Measurements from ENCODE around the gene PELI3. TPM values are rescaled to one million over a fixed set of nuclear protein-coding genes. Genes with fewer than 3 reads are reported as not detected.
A peak's percentile ranks its signal among the peaks of the same experiment; 100 is the strongest.

PELI3 gene
- total and polyA plus RNA-seq, 8 donors: 0.58 to 11.2 (median 7.8) TPM

DNA sequence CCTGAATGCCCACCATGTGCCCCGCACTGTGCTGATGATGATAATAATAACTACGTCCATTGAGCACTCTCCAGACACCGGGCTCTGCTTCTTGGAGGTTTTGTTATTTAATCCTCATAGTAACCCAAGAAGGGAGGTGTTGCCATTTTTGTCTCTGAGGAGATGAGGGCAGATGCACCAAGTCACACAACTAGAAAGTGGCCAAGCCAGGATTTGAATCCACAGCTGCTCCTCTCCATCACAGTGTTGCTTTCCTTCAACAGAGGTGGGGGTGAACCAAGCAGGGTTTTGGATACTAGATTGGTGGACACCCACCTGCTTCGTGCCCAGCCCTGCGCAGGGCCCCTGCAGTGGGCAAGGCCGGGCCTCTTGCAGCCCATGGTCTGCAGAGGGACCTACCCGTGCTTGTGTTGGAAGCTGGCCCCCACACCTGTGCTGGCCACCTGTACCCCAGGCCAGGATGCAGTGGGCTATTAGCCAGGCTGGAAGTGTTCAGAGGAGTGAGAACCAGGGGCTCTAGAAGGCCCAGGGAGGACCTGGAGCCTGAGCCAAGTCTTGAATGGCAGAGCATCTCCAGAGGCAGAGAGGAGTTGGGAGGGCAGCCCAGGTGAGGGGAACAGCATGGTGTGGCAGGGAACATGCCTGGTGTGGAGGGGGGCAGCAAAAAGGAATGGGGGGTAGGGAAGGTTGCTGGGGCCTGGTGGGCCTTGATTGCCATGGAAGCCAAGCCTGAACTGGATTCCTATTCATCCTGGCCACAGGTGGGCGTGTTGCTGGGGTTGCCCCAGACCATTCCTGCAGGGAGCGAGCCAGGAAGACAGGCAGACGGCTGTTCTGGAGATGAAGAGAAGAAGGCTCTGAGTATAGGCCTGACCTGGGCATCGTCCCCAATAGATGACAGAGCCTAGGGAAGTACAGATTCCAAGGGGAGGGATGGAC, 10.8 kb downstream of the PELI3 start:
- H3K4me1 ChIP-seq: peaks cover 0 to 29% (median 21%) of the 10 kb centered on the region in 4 donors
- H3K36me3 ChIP-seq: peaks cover 19 to 47% (median 42%) of the 10 kb centered on the region in 4 donors
- peak in 1 of 2 donors; percentile 2 for DNase-seq
- 86 to 92% (median 88%) methylated on average over 8 to 11 of the region's 11 CpGs for WGBS, 5 donors
- intact Hi-C loops (cut with DNase I; ENCODE audit: low total_unique reads): no loop called here
- H3K27me3 ChIP-seq: no peaks in the 10 kb centered on the region
- no peaks in the 10 kb centered on the region for H3K9me3 ChIP-seq
- no peak overlapping the region for H3K27ac ChIP-seq
- TF ChIP-seq, protein P1, sequence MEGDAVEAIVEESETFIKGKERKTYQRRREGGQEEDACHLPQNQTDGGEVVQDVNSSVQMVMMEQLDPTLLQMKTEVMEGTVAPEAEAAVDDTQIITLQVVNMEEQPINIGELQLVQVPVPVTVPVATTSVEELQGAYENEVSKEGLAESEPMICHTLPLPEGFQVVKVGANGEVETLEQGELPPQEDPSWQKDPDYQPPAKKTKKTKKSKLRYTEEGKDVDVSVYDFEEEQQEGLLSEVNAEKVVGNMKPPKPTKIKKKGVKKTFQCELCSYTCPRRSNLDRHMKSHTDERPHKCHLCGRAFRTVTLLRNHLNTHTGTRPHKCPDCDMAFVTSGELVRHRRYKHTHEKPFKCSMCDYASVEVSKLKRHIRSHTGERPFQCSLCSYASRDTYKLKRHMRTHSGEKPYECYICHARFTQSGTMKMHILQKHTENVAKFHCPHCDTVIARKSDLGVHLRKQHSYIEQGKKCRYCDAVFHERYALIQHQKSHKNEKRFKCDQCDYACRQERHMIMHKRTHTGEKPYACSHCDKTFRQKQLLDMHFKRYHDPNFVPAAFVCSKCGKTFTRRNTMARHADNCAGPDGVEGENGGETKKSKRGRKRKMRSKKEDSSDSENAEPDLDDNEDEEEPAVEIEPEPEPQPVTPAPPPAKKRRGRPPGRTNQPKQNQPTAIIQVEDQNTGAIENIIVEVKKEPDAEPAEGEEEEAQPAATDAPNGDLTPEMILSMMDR (IDR thresholded peaks at IDR 0.05): no peak
- no peak for TF ChIP-seq POLR2AphosphoS5 (IDR thresholded peaks at IDR 0.05)
- no peak for TF ChIP-seq EP300 (IDR thresholded peaks at IDR 0.05)
- no peak for TF ChIP-seq POLR2A (IDR thresholded peaks at IDR 0.05)
- H3K4me3 ChIP-seq: no peak overlapping the region

DNA sequence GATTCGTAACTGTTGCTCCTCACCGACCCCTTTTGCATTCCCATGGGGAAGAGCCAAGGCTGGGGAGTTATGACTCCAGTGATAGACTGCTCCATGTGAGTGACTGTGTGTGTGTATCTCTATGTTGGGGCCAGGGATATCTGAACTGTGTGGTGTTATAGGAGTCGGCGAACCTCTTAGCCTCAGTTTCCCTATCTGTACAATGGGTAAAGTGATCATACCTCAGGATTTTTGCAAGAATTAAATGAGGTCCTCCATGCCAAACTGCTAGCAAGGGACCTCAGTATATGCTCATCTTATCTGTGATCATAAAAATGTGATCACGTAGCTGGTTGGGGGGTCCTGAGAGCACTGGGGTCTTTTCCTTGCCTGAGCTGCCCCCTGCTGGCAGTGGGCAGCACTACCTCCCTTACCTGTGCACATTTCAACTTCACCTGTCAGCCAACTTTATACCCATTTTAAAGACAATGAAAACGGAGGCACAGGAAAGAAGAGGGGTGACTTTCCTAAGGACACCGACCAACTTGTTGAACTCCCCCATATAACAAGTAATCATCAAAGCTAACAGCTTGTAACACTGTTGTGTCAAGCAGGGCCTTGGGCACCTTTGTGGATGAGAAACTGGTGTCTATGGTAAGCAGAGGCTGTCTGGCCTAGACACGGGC, 12.2 kb downstream of the PELI3 start:
- WGBS, 5 donors: 41 to 50% (median 48%) methylated on average over 7 to 8 of the region's 8 CpGs
- Histone ChIP-seq H3K4me1 (peaks cover 0 to 29% (median 21%) of the 10 kb centered on the region in 4 donors), H3K36me3 (peaks cover 6 to 47% (median 42%) of the 10 kb centered on the region in 4 donors), H3K4me3 (peak overlapping the region; percentile 61 to 73 (median 65)), H3K9me3 (no peaks in the 10 kb centered on the region), H3K27me3 (no peaks in the 10 kb centered on the region), H3K27ac (peak overlapping the region; percentile 88 to 96 (median 94))
- TF ChIP-seq EP300 (IDR thresholded peaks at IDR 0.05): no peak
- TF ChIP-seq, protein P1 (IDR thresholded peaks at IDR 0.05): peak in 4 of 7 experiments; percentile 57 to 71 (median 62)
- intact Hi-C loops (cut with DNase I; ENCODE audit: low total_unique reads): no loop called here
- peak in 1 of 2 donors; percentile 58 for DNase-seq

DNA sequence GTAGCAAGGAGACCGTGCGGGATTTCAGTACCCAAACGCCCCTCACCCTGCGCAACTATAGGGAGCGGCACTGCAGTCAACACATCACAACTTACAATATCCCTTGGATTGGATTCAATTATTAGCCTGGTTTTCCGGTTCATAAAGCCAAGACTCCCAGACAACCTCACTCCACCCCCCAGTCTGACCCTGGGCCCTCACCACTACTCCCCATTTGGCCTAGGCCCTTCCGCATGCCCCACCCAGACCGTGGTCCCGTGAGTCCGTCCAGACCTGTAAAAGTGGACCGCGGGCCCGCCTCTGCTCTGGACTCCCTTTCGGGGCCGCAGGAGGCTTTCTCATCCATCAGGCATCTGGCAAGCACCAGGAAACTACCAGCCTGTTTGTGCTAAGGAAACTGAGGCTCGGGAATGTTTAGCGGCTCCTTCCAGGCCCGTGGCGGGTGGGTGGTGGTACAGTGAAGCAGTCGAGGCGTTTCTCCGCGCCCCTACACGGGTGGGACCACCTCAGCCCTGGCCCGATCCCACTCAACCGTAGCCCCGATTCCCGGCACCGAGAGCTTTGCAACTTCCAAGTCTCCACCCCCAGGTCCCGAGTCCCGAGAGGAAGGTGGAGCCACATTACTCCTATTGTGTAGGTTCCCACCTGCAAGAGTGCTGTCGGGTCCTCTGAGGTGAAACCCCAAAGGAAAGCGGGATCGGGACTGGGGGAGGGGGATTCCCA, 12.8 kb downstream of the PELI3 start:
- DNase-seq: peak; percentile 50 to 66
- 1 to 3% (median 1%) methylated on average over 15 to 34 of the region's 34 CpGs for WGBS, 5 donors
- no peaks in the 10 kb centered on the region for H3K27me3 ChIP-seq
- H3K4me3 ChIP-seq: peak overlapping the region; percentile 61 to 73 (median 65)
- H3K4me1 ChIP-seq: peaks cover 0 to 29% (median 21%) of the 10 kb centered on the region in 4 donors
- H3K27ac ChIP-seq: peak overlapping the region; percentile 88 to 96 (median 94)
- peaks cover 0 to 47% (median 41%) of the 10 kb centered on the region in 4 donors for H3K36me3 ChIP-seq
- intact Hi-C loops (cut with DNase I; ENCODE audit: low total_unique reads): no loop called here
- TF ChIP-seq EP300 (IDR thresholded peaks at IDR 0.05) (no peak), POLR2A (IDR thresholded peaks at IDR 0.05) (no peak), POLR2AphosphoS5 (IDR thresholded peaks at IDR 0.05) (no peak)
- TF ChIP-seq, protein P1 (IDR thresholded peaks at IDR 0.05): no peak
- H3K9me3 ChIP-seq: no peaks in the 10 kb centered on the region

Measured in stomach (tissue), 9 donors.